Esophagus squamous epithelium (tissue), 5 donors: ENCODE data around the gene FDXR. TPM values are rescaled to one million over a fixed set of nuclear protein-coding genes. Genes with fewer than 3 reads are reported as not detected.

Experiments used
- DNase-seq: peaks from one replicate; lab custom pipeline; 2025; lab: John Stamatoyannopoulos, UW
- H3K27ac ChIP-seq, 4 donors: fragments of 200-600 bp; sonication (generic); one replicate each; pipeline ENCODE4 v1.5.1; 2016 to 2019; ENCODE audit warnings: mild to moderate bottlenecking in 1 of 4
- H3K27me3 ChIP-seq, 4 donors: fragments of 200-600 bp; sonication (generic); 1 replicate in 3 of 4; 2 replicates in 1 of 4; pipeline versions ENCODE4 v1.5.1 to v1.6.0; 2017 to 2021; ENCODE audit warnings: antibody characterized with exemption in 1 of 4
- H3K36me3 ChIP-seq, 3 donors: fragments of 200-600 bp; sonication (generic); one replicate each; pipeline ENCODE4 v1.5.1; 2016 to 2019
- H3K4me1 ChIP-seq, 3 donors: fragments of 200-600 bp; sonication (generic); one replicate each; pipeline ENCODE4 v1.5.1; 2017 to 2019
- H3K4me3 ChIP-seq, 4 donors: fragments of 200-600 bp; sonication (generic); 1 replicate in 3 of 4; 2 replicates in 1 of 4; pipeline ENCODE4 v1.5.1; 2016 to 2019; ENCODE audit warnings: mild to moderate bottlenecking in 2 of 4, moderate library complexity in 1 of 4
- H3K9me3 ChIP-seq, 3 donors: fragments of 200-600 bp; sonication (generic); one replicate each; pipeline ENCODE4 v1.5.1; 2016 to 2019
- POLR2A ChIP-seq, 4 donors: fragments of 450-650 bp; IDR thresholded peaks; one replicate each; pipeline ENCODE4 v1.6.1; 2017; ENCODE audit warnings: antibody characterized with exemption in 4 of 4, mild to moderate bottlenecking in 4 of 4, moderate library complexity in 3 of 4
- WGBS, 2 donors: methylation state at CpG; one replicate each; pipeline ENCODE4 v1.1.5; 2018; 5-methylcytosine and 5-hydroxymethylcytosine counted together
- intact Hi-C: fragments of 100-400 bp; cut with DNase I; formaldehyde crosslinking; loops from one replicate; pipeline ENCODE4 v1.15.0; 2022
- total RNA-seq, 4 donors: library from RNA; depleted of rRNA; stranded (reverse); fragments of >200 nt; gene quantifications; one replicate each; pipeline ENCODE4 v1.1.0, GENCODE V29; 2016
- TF ChIP-seq, protein P1 (sequence below), 6 experiments: fragments of 450-650 bp in 4 of 6; fragments of 200-600 bp in 2 of 6; sonication (generic) in 2 of 6; IDR thresholded peaks; one replicate each; pipeline ENCODE4 v1.5.1; 2016 to 2019; ENCODE audit warnings: antibody characterized with exemption in 6 of 6, mild to moderate bottlenecking in 4 of 6, moderate library complexity in 4 of 6
- donor health status: DM: yes; HTN: yes; CAD: no.

Gene FDXR
- total RNA-seq, 4 donors from 2014 or later, result 24.4 to 46.4 (median 32.4) TPM

DNA sequence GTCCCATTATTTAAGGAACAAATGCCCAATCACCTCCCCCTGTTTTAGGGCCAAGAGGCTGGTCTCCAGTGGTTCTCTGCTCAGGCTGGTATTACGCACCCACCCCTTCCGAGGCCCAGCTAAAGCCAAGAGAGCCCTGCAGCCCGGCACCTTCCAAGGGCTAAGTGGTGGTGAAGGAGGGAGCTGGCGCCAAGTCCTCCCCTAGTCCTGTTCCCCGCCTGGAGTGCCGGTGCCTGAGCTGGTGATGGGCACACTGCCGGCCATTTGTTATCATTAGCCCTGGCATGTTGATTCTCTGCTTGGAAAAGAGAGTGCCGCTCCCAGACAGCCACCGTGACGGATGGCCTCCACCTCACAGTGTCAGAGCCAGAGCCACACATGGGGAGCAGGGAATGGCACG lies 45.0 kb downstream of the FDXR start:
- Histone ChIP-seq H3K27me3 (no peaks in the 10 kb centered on the region), H3K4me1 (peaks cover 0 to 8% (median 0%) of the 10 kb centered on the region in 3 donors), H3K27ac (no peak overlapping the region), H3K9me3 (no peaks in the 10 kb centered on the region), H3K36me3 (peaks cover 0 to 72% (median 9%) of the 10 kb centered on the region in 3 donors), H3K4me3 (no peak overlapping the region)
- 81 to 88% methylated on average over 5 to 7 of the region's 11 CpGs for WGBS, 2 donors
- intact Hi-C loops, result no loop called here
- DNase-seq, result no peak
- TF ChIP-seq, protein P1, sequence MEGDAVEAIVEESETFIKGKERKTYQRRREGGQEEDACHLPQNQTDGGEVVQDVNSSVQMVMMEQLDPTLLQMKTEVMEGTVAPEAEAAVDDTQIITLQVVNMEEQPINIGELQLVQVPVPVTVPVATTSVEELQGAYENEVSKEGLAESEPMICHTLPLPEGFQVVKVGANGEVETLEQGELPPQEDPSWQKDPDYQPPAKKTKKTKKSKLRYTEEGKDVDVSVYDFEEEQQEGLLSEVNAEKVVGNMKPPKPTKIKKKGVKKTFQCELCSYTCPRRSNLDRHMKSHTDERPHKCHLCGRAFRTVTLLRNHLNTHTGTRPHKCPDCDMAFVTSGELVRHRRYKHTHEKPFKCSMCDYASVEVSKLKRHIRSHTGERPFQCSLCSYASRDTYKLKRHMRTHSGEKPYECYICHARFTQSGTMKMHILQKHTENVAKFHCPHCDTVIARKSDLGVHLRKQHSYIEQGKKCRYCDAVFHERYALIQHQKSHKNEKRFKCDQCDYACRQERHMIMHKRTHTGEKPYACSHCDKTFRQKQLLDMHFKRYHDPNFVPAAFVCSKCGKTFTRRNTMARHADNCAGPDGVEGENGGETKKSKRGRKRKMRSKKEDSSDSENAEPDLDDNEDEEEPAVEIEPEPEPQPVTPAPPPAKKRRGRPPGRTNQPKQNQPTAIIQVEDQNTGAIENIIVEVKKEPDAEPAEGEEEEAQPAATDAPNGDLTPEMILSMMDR (IDR thresholded peaks at IDR 0.05), result no peak
- no peak for TF ChIP-seq POLR2A (IDR thresholded peaks at IDR 0.05)

DNA sequence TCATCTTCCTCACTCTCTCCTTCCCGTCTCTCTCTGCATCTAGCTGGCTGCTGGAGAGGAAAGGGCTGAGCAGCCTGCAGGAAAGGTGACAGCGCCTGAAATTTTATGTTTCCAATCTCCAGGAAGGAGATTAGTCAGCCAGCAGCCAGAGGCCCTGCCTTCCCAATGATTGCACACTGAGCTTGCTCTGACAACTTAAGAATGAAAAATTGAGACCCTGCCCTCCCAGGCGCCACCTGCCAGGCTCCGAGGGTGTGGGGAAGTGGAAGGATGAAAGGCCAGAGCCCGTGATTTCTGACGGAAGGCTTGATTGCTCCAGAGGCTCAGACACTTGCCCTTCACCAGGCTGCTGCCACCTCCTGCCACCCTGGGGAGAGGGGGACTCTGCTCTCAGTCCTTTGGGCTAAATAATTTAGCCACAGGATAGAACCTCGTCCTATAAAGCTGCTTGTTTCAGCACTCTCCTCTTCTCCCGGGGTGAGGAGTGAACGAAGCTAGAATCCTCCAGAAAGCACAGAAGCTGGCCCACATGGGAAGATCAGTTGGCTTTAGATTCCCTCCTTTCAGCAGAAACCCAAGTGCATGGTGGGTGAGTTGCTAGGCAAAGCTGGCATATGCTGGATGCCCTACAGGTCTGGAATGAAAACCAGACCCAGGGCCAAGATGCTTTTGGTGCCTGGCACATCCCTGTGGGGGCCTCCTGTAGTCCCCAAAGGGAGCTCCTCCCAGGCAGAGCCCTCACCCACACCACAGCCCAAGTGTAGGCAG lies 46.7 kb downstream of the FDXR start:
- 89% methylated on average over 6 to 8 of the region's 9 CpGs for WGBS, 2 donors
- H3K27ac ChIP-seq, result no peak overlapping the region
- no peaks in the 10 kb centered on the region for H3K27me3 ChIP-seq
- H3K4me1 ChIP-seq, result peaks cover 0 to 21% (median 0%) of the 10 kb centered on the region in 3 donors
- H3K36me3 ChIP-seq, result peaks cover 0 to 74% (median 11%) of the 10 kb centered on the region in 3 donors
- H3K9me3 ChIP-seq, result no peaks in the 10 kb centered on the region
- TF ChIP-seq POLR2A (IDR thresholded peaks at IDR 0.05), result no peak
- TF ChIP-seq, protein P1 (IDR thresholded peaks at IDR 0.05), result no peak
- intact Hi-C loops, result no loop called here
- DNase-seq, result no peak
- H3K4me3 ChIP-seq, result no peak overlapping the region

DNA sequence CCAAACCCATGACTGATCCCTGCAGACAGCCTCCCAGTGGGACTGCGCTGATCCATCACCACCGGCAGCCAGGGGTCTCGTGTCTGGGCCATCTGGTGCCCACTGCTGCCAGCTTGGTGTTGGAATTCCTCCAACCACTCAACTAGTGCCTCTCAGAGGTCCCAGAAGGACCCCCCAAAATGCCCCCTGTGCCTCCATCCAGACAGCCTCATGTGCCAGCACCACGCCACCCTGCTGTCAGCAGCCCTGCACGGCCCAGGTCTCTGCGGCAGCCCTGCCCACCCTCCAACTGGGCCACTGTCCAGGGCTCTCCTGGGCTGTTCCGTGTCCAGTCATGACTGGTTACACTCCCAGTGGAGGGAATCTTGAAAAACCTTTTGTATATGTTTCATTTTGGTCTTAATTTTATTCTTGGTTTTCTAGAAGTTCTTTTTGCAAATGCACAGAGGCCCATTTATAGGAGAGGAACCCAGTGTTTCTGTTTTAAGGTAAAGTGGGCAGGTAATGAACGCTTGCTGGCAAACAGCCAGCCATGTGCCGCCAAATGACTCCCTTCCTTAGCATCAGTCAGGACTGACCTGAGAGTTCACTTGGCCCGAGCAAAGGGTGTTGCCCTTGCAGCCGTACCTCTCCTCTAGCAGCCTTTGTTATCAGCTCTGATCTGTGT lies 47.7 kb downstream of the FDXR start:
- intact Hi-C loops, result no loop called here
- no peak for DNase-seq
- WGBS, 2 donors, result 83 to 96% methylated on average over 5 of the region's 11 CpGs
- Histone ChIP-seq H3K36me3 (peaks cover 0 to 74% (median 9%) of the 10 kb centered on the region in 3 donors), H3K27me3 (no peaks in the 10 kb centered on the region), H3K9me3 (no peaks in the 10 kb centered on the region), H3K4me3 (no peak overlapping the region), H3K4me1 (peaks cover 0 to 21% (median 0%) of the 10 kb centered on the region in 3 donors), H3K27ac (no peak overlapping the region)
- TF ChIP-seq POLR2A (IDR thresholded peaks at IDR 0.05), result no peak
- TF ChIP-seq, protein P1 (IDR thresholded peaks at IDR 0.05), result no peak

DNA sequence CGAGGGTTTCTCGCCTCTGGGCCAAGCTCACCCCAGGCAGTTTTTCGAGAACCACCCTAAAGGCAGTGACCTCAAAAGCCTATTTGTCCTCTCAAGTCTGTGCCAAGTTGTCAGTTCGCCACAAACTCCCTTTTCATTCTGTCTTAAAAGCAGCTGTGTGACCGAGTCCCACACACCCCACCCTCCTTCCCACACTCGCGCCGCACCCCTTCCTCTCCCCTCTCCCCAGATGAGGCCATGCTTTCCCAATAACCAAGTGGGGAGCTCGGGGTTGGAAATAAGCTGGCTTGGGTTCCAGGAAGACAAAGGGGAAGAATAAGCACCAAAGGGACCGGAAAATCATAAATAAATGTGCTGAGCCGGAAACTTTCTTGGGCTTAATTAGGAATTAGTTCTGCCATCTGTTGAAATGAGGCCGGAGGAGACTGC lies 49.8 kb downstream of the FDXR start:
- H3K36me3 ChIP-seq, result peaks cover 0 to 71% (median 5%) of the 10 kb centered on the region in 3 donors
- no peak overlapping the region for H3K4me3 ChIP-seq
- peak overlapping the region in 3 of 4 donors; percentile 6 to 42 (median 21) for H3K27ac ChIP-seq

More for the DNA sequence above, 49.8 kb downstream of the FDXR start:
- Histone ChIP-seq H3K4me1 (peaks cover 0 to 21% (median 0%) of the 10 kb centered on the region in 3 donors), H3K9me3 (no peaks in the 10 kb centered on the region), H3K27me3 (no peaks in the 10 kb centered on the region)
- DNase-seq, result no peak
- intact Hi-C loops, result no loop called here
- TF ChIP-seq, protein P1 (IDR thresholded peaks at IDR 0.05), result no peak
- TF ChIP-seq POLR2A (IDR thresholded peaks at IDR 0.05), result no peak
- WGBS, 2 donors, result 58 to 86% methylated on average over 9 to 11 of the region's 12 CpGs
